LNCAP (cell line): ENCODE results near the gene MEGF11.

Source experiments
- CTCF ChIP-seq: fragments of 450-650 bp; IDR thresholded peaks from 2 replicates; pipeline ENCODE4 v1.5.1; 2017; ENCODE audit warnings: mild to moderate bottlenecking

Gene MEGF11

DNA sequence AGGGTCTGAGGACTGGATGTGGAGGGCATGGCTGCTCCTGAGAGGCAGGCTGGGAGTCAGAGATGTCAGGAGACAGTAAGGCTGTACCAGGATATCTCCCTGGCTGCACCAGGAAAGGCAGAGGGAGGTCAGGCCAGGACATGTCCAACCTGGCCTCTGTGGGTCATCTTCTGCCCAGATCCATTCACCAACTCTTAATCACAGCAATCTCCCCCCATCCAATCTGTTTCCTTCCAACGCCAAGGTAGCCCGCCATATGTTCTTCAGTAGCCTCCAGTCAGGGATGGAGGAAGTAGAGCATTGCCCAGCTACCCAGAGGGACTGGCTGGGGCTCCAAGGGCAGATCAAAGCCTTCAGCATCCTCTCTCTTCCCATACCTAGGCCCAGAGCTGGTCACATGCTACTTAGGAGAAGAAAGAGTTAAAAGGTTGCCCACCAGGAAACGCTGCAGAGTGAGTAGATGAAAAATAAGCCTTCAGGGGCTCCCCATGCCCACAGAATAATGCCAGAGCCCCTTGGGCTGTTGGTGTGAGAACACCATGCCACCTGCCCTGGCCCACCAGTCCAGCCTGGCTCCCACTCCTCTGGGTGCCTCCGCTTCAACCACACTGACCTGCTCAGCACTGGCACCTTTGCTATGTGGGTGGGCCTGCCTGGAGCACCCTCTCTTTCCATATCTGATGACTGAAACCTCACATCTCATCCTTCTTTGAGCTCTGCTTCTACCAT, 176.8 kb downstream of the MEGF11 start:
- TF ChIP-seq CTCF: no peak

GRCh38 chr15:66075947-66076346, 177.6 kb downstream of the MEGF11 start:
- no peak for TF ChIP-seq CTCF

DNA sequence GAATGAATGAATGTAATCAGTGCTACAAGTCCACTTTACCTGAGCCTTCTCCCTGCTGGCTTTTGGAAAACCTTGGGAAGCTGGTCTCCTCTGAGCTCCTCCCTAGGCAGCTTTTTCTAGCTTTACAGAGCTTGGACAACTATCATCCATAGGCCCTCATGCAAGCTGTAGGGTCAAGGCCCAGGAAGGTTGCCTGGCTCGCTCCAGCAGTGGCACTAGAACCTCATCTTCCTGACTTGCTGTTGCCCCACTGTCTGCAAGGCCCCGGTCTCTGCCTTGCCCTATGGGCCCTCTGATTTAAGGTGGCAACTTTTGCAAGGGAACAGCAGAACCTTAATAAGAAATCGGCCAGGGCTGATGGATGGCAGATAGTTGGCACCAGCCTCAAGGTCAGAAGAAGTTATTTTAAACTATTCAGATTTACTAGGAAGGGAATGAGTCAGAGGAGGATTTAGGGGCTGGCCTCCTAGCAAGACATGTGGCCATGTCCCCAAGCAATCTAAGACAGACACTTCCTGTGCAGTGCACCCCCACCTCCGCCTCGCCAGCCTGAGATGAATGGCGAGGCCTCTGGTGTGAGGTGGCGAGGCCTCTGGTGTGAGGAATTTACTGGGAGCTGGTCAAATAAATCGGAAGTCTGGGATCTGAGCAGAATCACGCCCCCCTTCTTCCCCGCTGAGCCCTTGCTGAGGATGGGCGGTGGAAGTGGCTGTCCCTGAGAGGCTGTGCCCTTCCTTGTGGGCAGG, 180.8 kb downstream of the MEGF11 start:
- TF ChIP-seq CTCF: no peak

DNA sequence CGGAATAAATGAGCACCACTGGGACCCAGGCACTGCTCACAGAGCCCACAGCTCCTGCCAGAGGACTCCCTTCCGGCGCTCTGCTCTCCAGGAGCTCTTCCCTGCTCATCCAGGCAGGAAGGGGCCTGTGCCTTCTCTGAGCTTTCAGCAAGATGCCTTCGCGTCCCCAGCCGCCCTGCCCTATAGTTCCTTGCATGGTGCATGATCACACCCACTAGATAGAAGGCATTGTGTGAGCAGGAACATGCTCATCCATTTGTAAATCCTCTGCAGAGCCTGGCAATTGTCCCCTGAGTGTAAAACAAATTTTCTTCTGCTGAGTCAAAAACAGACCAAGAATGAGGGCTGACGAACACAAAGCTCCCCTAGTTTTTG, 181.6 kb downstream of the MEGF11 start:
- no peak for TF ChIP-seq CTCF

GRCh38 chr15:66071160-66071920, 182.2 kb downstream of the MEGF11 start:
- TF ChIP-seq CTCF: no peak

DNA sequence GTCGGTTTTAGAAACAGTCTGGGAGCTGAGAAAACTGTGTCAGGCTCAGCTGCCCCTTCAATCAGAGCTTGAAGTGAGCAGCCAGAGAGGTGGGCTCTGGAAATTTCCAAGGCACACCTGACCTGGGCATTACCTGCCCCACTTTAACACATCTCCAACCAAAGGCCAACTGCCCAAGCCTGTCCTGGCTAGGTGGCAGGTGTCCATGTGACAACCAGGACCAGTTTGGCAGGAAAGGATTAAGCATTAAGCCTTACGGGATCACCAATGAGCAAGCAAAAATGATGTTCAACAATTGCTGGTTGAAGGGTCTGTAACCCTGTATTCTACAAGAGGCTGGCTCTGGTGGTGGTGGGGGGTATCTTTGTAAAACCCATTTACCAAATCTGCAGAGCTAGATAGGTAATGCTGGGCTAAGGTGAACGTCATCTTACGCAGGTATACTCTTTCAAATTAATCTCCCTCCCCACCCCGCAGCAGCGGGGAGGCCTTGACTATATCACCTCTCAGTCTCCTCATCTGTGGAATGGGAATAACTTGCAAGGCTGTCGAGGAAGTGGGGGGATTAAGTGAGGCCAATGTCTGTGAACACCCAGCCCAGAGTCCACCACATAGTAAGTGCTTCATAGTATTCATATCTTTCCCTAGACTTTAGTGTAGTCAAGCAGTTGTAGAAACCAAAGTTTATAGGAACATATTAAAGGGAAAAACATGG, 183.2 kb downstream of the MEGF11 start:
- TF ChIP-seq CTCF: no peak

- no peak for TF ChIP-seq CTCF
Observed at GRCh38 chr15:66069751-66070150, 183.8 kb downstream of the MEGF11 start.
